Thymus (tissue), 11 donors: ENCODE measurements around the gene XPO4. TPM values are rescaled to one million over a fixed set of nuclear protein-coding genes. Genes with fewer than 3 reads are reported as not detected.
"Not testable (repeated sequence)": the region's sequence is repeated elsewhere in the genome, so short reads cannot be mapped to it uniquely, and the experiment has no call there.

Source experiments
- DNase-seq, 9 donors: peaks; one replicate each; pipeline ENCODE4 v3.0.0-alpha.2; 2013; ENCODE audit warnings: low spot score in 9 of 9, low read depth in 6 of 9, missing footprints in 1 of 9
- H3K27ac ChIP-seq, 2 donors: one replicate each; pipeline ENCODE4 v1.5.1; 2013; ENCODE audit warnings: control low read depth in 1 of 2, low read depth in 1 of 2, low read length in 1 of 2, mild to moderate bottlenecking in 1 of 2, moderate library complexity in 1 of 2
- H3K27me3 ChIP-seq, 2 donors: one replicate each; pipeline ENCODE4 v1.5.1; 2013; ENCODE audit warnings: low read length in 1 of 2; ENCODE audit not compliant: control insufficient read depth in 2 of 2, insufficient read depth in 1 of 2
- H3K36me3 ChIP-seq, 2 donors: one replicate each; pipeline ENCODE4 v1.5.1; 2013; ENCODE audit warnings: low read length in 1 of 2, mild to moderate bottlenecking in 1 of 2, moderate library complexity in 1 of 2; ENCODE audit not compliant: control insufficient read depth in 2 of 2, insufficient read depth in 2 of 2
- H3K4me1 ChIP-seq, 2 donors: one replicate each; pipeline ENCODE4 v1.5.1; 2013; ENCODE audit warnings: low read length in 2 of 2; ENCODE audit not compliant: control insufficient read depth in 2 of 2, insufficient read depth in 2 of 2
- H3K4me3 ChIP-seq, 2 donors: one replicate each; pipeline ENCODE4 v1.5.1; 2013; ENCODE audit warnings: low read length in 2 of 2, control low read depth in 1 of 2, mild to moderate bottlenecking in 1 of 2
- H3K9me3 ChIP-seq, 2 donors: one replicate each; pipeline ENCODE4 v1.5.1; 2013; ENCODE audit warnings: low read length in 1 of 2, mild to moderate bottlenecking in 1 of 2; ENCODE audit not compliant: control insufficient read depth in 2 of 2, insufficient read depth in 1 of 2
- WGBS: extraction: QIAGEN DNeasy Blood & Tissue Kit; methylation state at CpG from one replicate; pipeline ENCODE4 v1.1.7; 2013; 5-methylcytosine and 5-hydroxymethylcytosine counted together
- polyA plus RNA-seq: library from polyadenylated mRNA; stranded (reverse); fragments of 200-250 nt; gene quantifications from one replicate; pipeline ENCODE4 v1.2.3, GENCODE V29; 2013
- total RNA-seq: library from RNA; stranded (reverse); fragments of 120-200 nt; gene quantifications from one replicate; pipeline ENCODE4 v1.2.4, GENCODE V29; 2013
- donor health status: healthy.

The XPO4 gene
- total and polyA plus RNA-seq, 2 donors, result 4.9 to 13.2 TPM

DNA sequence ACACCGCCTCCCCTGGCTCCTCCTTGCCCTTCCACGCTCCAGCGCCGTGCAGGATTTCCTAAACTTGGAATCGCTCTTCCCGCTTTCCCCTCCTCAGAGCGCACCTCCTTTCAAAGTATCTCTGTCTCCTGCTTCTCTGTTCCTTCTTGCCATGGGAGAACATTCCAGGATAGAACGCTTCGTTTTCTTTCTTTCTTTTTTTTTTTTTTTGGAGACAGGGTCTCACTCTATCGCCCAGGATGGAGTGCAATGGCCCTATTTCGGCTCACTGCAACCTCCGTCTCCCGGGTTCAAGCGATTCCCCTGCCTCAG, 574 bp upstream of the XPO4 start:
- 22% methylated on average over 14 of the region's 14 CpGs for WGBS
- no peaks in the 10 kb centered on the region for H3K9me3 ChIP-seq
- DNase-seq, result peak in 1 of 9 donors; percentile 4
- H3K27ac ChIP-seq, result peak overlapping the region; percentile 19 to 55
- H3K4me3 ChIP-seq, result peak overlapping the region; percentile 68 to 81
- peaks cover 0 to 6% of the 10 kb centered on the region in 2 donors for H3K36me3 ChIP-seq
- H3K4me1 ChIP-seq, result peaks cover 0 to 5% of the 10 kb centered on the region in 2 donors
- H3K27me3 ChIP-seq, result no peaks in the 10 kb centered on the region

DNA sequence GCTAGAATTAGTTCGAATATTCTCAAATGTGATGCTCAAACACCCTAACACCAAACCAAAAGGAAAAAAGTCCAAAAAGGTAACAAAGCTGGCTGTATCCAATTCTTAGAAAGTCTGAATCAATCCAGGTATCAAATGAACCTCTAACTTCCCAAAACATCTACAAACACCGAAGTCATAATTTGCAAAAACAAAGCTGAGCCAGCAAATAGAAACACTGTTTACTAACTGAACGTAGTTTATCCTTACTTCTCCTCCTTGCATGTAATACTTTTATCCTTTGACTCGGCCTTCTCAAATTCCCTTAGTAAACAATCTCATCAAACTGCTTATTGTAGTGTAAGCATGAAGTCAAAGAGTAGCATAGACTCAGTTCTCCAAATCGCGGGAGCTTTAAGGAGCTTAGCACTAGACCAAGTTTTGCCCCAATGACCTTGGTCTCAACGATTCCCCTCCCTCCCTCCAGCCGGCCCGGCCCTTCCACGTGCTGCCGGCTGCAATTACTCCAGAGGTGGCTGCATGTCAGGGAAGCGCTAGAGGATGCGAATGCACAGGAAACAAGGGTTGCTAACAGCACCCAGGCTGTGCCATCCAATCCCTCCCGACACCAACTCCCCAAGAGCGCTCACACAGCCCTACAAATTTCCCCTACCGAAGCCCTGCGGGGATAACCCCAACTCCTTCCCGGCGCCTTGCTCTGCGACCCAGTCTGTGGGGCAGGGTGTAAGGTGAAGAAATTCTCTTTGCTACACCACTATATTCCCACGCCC, 693 bp downstream of the XPO4 start:
- peaks cover 0 to 6% of the 10 kb centered on the region in 2 donors for H3K36me3 ChIP-seq
- peak overlapping the region; percentile 81 to 98 for H3K4me3 ChIP-seq
- 5% methylated on average over 21 of the region's 21 CpGs for WGBS
- no peaks in the 10 kb centered on the region for H3K27me3 ChIP-seq
- peak overlapping the region; percentile 87 to 94 for H3K27ac ChIP-seq
- peak in 6 of 9 donors; percentile 8 to 32 (median 27) for DNase-seq
- peaks cover 0 to 5% of the 10 kb centered on the region in 2 donors for H3K4me1 ChIP-seq
- H3K9me3 ChIP-seq, result no peaks in the 10 kb centered on the region

DNA sequence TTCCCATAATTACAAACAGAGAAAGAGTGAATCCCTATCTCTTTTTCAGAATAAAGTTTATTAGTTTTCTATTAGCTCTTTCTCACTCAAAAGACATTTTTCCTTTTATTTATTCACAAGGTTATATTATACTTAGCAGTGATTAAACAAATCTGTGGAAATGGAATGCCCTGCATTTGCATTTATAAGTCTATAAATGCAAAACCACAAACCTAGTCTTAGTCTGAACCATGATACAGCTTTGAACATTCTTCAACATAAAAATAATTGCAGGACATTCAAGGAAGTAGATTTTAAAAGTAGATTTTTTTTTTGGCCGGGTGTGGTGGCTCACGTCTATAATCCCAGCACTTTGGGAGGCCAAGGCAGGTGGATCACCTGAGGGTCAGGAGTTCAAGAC, 8.3 kb downstream of the XPO4 start:
- Histone ChIP-seq H3K27me3 (no peaks in the 10 kb centered on the region), H3K36me3 (peaks cover 0 to 5% of the 10 kb centered on the region in 2 donors), H3K27ac (no peak overlapping the region), H3K4me3 (no peak overlapping the region), H3K9me3 (no peaks in the 10 kb centered on the region), H3K4me1 (peaks cover 0 to 4% of the 10 kb centered on the region in 2 donors)
- DNase-seq, result no peak
- 96% methylated on average over 2 of the region's 2 CpGs for WGBS

DNA sequence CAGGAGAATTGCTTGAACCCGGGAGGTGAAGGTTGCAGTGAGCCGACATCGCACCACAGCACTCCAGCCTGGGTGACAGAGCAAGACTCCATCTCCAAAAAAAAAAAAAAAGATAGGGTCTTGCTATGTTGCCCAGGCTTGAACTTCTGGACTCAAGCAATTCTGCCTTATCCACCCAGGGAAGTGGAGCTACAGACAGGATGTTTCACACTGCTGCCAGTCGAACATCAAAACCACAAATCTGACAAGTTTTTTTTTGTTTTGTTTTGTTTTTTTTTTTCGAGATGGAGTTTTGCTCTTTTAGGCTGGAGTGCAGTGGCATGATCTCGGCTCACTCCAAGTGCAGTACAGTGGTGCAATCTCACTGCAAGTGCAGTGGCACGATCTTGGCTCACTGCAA, 10.8 kb downstream of the XPO4 start:
- no peaks in the 10 kb centered on the region for H3K27me3 ChIP-seq
- H3K27ac ChIP-seq, result no peak overlapping the region
- DNase-seq, result peak in 3 of 9 donors; percentile 5 to 45 (median 16)
- peaks cover 0 to 4% of the 10 kb centered on the region in 2 donors for H3K4me1 ChIP-seq
- no peak overlapping the region for H3K4me3 ChIP-seq
- no peaks in the 10 kb centered on the region for H3K9me3 ChIP-seq
- H3K36me3 ChIP-seq, result peaks cover 0 to 3% of the 10 kb centered on the region in 2 donors
- WGBS, result 73% methylated on average over 7 of the region's 7 CpGs

GRCh38 chr13:20891034-20891433, 11.5 kb downstream of the XPO4 start:
- H3K27me3 ChIP-seq, result no peaks in the 10 kb centered on the region
- no peak overlapping the region for H3K27ac ChIP-seq
- H3K4me1 ChIP-seq, result peaks cover 0 to 4% of the 10 kb centered on the region in 2 donors
- peaks cover 0 to 3% of the 10 kb centered on the region in 2 donors for H3K36me3 ChIP-seq
- WGBS, result 95% methylated on average over 3 of the region's 3 CpGs
- no peak for DNase-seq
- no peaks in the 10 kb centered on the region for H3K9me3 ChIP-seq
- no peak overlapping the region for H3K4me3 ChIP-seq

DNA sequence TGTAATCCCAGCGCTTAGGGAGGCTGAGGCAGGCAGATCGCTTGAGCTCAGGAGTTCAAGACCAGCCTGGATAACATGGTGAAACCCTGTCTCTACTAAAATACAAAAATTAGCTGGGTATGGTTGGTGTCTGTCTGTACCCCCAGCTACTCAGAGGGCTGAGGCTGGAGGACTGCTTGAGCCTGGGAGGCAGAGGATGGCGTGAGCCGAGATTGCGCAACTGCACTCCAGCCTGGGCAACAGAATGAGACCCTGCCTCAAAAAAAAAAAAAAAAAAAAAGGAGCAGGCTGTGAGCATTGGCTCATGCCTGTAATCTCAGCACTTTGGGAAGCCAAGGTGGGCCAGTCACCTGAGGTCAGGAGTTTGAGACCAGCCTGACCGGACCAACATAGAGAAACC, 12.0 kb downstream of the XPO4 start:
- 99% methylated on average over 6 of the region's 6 CpGs for WGBS
- H3K9me3 ChIP-seq, H3K27me3 ChIP-seq, H3K4me1 ChIP-seq, DNase-seq, H3K27ac ChIP-seq, H3K4me3 ChIP-seq, H3K36me3 ChIP-seq: not testable (repeated sequence)

DNA sequence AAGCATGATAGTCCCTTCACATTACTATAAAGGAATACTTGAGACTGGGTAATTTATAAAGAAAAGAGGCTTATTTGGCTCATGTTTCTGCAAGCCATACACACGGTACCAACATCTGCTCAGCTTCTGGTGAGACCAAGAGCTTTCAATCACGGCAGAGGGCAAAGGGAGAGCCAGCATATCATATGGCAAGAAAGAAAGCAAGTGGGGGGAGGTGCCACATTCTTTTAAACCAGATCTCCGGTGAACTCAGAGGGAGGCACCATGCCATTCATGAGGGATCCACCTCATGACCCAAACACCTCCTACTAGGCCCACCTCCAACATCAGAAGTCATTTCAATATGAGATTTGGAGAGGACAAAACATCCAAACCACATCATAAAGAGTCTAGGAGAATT, 20.3 kb downstream of the XPO4 start:
- Histone ChIP-seq H3K36me3 (no peaks in the 10 kb centered on the region), H3K27ac (no peak overlapping the region), H3K27me3 (no peaks in the 10 kb centered on the region), H3K4me1 (no peaks in the 10 kb centered on the region), H3K4me3 (no peak overlapping the region), H3K9me3 (no peaks in the 10 kb centered on the region)
- WGBS, result 94% methylated on average over 3 of the region's 3 CpGs
- DNase-seq, result no peak

DNA sequence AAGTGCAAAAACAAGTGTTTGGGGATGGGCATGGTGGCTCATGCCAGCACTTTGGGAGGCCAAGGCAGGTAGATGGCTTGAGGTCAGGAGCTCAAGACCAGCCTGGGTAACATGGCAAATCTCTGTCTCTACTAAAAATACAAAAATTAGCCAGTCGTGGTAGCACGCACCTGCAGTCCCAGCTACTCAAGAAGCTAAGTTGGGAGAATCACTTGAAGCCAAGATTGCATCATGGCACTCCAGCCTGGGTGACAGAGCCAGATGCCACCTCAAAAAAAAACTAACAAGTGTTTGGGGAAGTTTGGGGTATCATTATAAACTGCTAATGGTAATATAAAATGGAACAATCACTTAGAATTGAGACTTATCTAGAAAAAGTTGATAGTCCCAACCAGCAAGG, 24.6 kb downstream of the XPO4 start:
- Histone ChIP-seq H3K36me3 (no peaks in the 10 kb centered on the region), H3K27ac (no peak overlapping the region), H3K27me3 (no peaks in the 10 kb centered on the region), H3K9me3 (peaks cover 0 to 4% of the 10 kb centered on the region in 2 donors), H3K4me3 (no peak overlapping the region), H3K4me1 (no peaks in the 10 kb centered on the region)
- DNase-seq, result no peak
- 96% methylated on average over 2 of the region's 2 CpGs for WGBS

GRCh38 chr13:20876802-20877201, 25.7 kb downstream of the XPO4 start:
- not testable (repeated sequence) for H3K36me3 ChIP-seq, H3K27ac ChIP-seq, DNase-seq, H3K4me3 ChIP-seq, H3K4me1 ChIP-seq, H3K9me3 ChIP-seq, H3K27me3 ChIP-seq
- WGBS, result 97% methylated on average over 5 of the region's 5 CpGs
